Keratinocyte (primary cell): ENCODE data around the gene CACNA1F. TPM values are rescaled to one million over a fixed set of nuclear protein-coding genes. Genes with fewer than 3 reads are reported as not detected.

Experiments used
- DNase-seq: peaks from one replicate; pipeline ENCODE4 v3.0.0-alpha.2; 2011; ENCODE audit warnings: low read depth, missing footprints, low spot score
- FAIRE-seq: peaks from 2 replicates; lab custom pipeline; 2011; peaks lifted over from hg19 to GRCh38; lab: Jason Lieb, UNC
- H2AFZ ChIP-seq: 2 replicates; pipeline ENCODE4 v1.6.0; 2012; ENCODE audit warnings: low read length, control low read depth, inconsistent platforms; ENCODE audit not compliant: control insufficient read depth
- H3K27ac ChIP-seq: 2 replicates; pipeline ENCODE4 v1.5.1; 2011; ENCODE audit warnings: low read length; ENCODE audit not compliant: control insufficient read depth, insufficient read depth
- H3K27me3 ChIP-seq: 3 replicates; pipeline ENCODE4 v1.6.0; 2011; ENCODE audit warnings: low read length; ENCODE audit not compliant: control insufficient read depth, insufficient read depth; ENCODE audit errors: extremely low read depth
- H3K36me3 ChIP-seq, 2 experiments: 2 replicates in 1 of 2; 3 replicates in 1 of 2; pipeline ENCODE4 v1.5.1; 2011; ENCODE audit warnings: low read length in 2 of 2, mild to moderate bottlenecking in 1 of 2; ENCODE audit not compliant: control insufficient read depth in 2 of 2, insufficient read depth in 2 of 2; ENCODE audit errors: extremely low read depth in 1 of 2
- H3K4me1 ChIP-seq: 3 replicates; pipeline ENCODE4 v1.5.1; 2011; ENCODE audit warnings: low read length; ENCODE audit not compliant: control insufficient read depth, insufficient read depth; ENCODE audit errors: extremely low read depth
- H3K4me2 ChIP-seq: 3 replicates; pipeline ENCODE4 v1.6.0; 2011; ENCODE audit warnings: low read depth, low read length; ENCODE audit not compliant: control insufficient read depth, insufficient read depth; ENCODE audit errors: extremely low read depth
- H3K4me3 ChIP-seq, 3 experiments: fragments of 200-600 bp in 1 of 3; sonication (generic) in 1 of 3; 2 replicates in 2 of 3; 3 replicates in 1 of 3; pipeline ENCODE4 v1.5.1; 2011 to 2016; ENCODE audit warnings: low read length in 3 of 3, mild to moderate bottlenecking in 3 of 3, control low read depth in 2 of 3, inconsistent platforms in 1 of 3, low read depth in 1 of 3, mixed read lengths in 1 of 3, mixed run types in 1 of 3, moderate library complexity in 1 of 3; ENCODE audit not compliant: control insufficient read depth in 2 of 3, insufficient read depth in 2 of 3; ENCODE audit errors: extremely low read depth in 1 of 3
- H3K79me2 ChIP-seq: 2 replicates; pipeline ENCODE4 v1.6.0; 2012; ENCODE audit warnings: low read length; ENCODE audit not compliant: control insufficient read depth, insufficient read depth
- H3K9ac ChIP-seq: 3 replicates; pipeline ENCODE4 v1.6.0; 2011; ENCODE audit warnings: low read length; ENCODE audit not compliant: control insufficient read depth, insufficient read depth; ENCODE audit errors: extremely low read depth
- H3K9me1 ChIP-seq: 3 replicates; pipeline ENCODE4 v1.6.0; 2011; ENCODE audit warnings: low read length; ENCODE audit not compliant: control insufficient read depth, insufficient read depth; ENCODE audit errors: extremely low read depth
- H3K9me3 ChIP-seq: 2 replicates; pipeline ENCODE4 v1.5.1; 2012; ENCODE audit warnings: low read depth, low read length; ENCODE audit not compliant: control insufficient read depth
- H4K20me1 ChIP-seq: 3 replicates; pipeline ENCODE4 v1.6.0; 2011; ENCODE audit warnings: low read length; ENCODE audit not compliant: control insufficient read depth, insufficient read depth; ENCODE audit errors: extremely low read depth
- EZH2 ChIP-seq: IDR thresholded peaks from one replicate; pipeline ENCODE4 v1.6.1; 2012; ENCODE audit warnings: inconsistent platforms, mild to moderate bottlenecking, low read length, moderate library complexity
- dilution Hi-C: fragments of 300-500 bp; cut with MboI; formaldehyde crosslinking; loops from one replicate; pipeline ENCODE4 v1.7.0; 2020; ENCODE audit warnings: low sequenced_read_pairs; ENCODE audit not compliant: extremely low pct_ligation_motif_present
- polyA plus RNA-seq, 5 experiments: library from polyadenylated mRNA; depleted of rRNA in 3 of 5; stranded (reverse) in 3 of 5; stranded (forward) in 1 of 5; unstranded in 1 of 5; fragments of >200 nt; gene quantifications; 1 replicate in 1 of 5; 2 replicates in 3 of 5; 3 replicates in 1 of 5; pipeline versions ENCODE4 v1.2.1 to v1.2.3, GENCODE V29; 2011 to 2012; ENCODE audit warnings: missing spikeins in 2 of 5, low read depth in 1 of 5, low replicate concordance in 1 of 5
- TF ChIP-seq, protein P1 (sequence below), 3 experiments: IDR thresholded peaks in 1 of 3; conservative IDR thresholded peaks in 1 of 3; optimal IDR thresholded peaks in 1 of 3; 2 replicates in 2 of 3; 3 replicates in 1 of 3; pipeline versions ENCODE3 to v1.5.1; 2011; ENCODE audit warnings: low read length in 3 of 3, mild to moderate bottlenecking in 3 of 3, moderate library complexity in 2 of 3, control low read depth in 1 of 3, inconsistent platforms in 1 of 3; ENCODE audit not compliant: insufficient read depth in 2 of 3; ENCODE audit errors: extremely low read depth in 1 of 3

The CACNA1F gene
- polyA plus RNA-seq, 1 donor (not counting 4 experiments of a cell fraction or from before 2014, with no cell fraction given): not detected

DNA sequence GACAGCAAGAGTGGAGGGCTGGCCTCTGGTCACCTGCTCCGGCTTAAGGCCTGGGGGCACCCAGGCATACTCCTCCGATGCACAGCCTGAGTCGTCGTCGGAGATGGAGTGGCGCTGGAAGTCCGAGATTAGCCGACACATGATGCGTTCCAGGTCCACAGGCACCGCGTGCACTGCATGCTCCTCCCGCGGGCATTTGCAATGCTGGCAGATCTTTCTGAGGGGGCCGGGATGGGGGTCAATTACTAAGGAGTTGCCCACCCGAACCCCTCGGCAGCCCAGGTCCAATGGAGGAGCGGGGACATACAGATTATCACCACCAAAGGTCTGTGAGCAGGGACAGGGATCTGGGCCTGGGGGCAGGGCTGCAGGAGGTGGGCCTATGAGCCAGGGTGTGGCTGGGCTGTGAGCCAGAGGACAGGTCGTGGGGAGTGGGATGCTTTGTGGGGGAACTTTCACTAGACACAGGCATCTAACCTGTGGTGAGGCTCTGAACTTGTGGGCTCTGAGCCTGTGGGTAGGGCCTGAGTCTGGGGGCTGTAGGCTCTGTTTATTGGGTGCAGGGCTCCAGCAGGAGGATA is 49.3 kb downstream of the CACNA1F start:
- H3K27ac ChIP-seq: peak overlapping the region; percentile 31
- H2AFZ ChIP-seq: no peak overlapping the region
- no peaks in the 10 kb centered on the region for H4K20me1 ChIP-seq
- H3K4me3 ChIP-seq: peak overlapping the region; percentile 15 to 40 (median 20)
- H3K27me3 ChIP-seq: no peaks in the 10 kb centered on the region
- H3K9me3 ChIP-seq: no peaks in the 10 kb centered on the region
- H3K36me3 ChIP-seq: peaks cover 4 to 6% of the 10 kb centered on the region in 2 experiments
- no peak for FAIRE-seq
- DNase-seq: no peak
- peaks cover 17% of the 10 kb centered on the region for H3K4me1 ChIP-seq
- H3K79me2 ChIP-seq: peaks cover 13% of the 10 kb centered on the region
- peak overlapping the region; percentile 69 for H3K4me2 ChIP-seq
- H3K9ac ChIP-seq: peak overlapping the region; percentile 52
- TF ChIP-seq, protein P1, sequence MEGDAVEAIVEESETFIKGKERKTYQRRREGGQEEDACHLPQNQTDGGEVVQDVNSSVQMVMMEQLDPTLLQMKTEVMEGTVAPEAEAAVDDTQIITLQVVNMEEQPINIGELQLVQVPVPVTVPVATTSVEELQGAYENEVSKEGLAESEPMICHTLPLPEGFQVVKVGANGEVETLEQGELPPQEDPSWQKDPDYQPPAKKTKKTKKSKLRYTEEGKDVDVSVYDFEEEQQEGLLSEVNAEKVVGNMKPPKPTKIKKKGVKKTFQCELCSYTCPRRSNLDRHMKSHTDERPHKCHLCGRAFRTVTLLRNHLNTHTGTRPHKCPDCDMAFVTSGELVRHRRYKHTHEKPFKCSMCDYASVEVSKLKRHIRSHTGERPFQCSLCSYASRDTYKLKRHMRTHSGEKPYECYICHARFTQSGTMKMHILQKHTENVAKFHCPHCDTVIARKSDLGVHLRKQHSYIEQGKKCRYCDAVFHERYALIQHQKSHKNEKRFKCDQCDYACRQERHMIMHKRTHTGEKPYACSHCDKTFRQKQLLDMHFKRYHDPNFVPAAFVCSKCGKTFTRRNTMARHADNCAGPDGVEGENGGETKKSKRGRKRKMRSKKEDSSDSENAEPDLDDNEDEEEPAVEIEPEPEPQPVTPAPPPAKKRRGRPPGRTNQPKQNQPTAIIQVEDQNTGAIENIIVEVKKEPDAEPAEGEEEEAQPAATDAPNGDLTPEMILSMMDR (optimal IDR thresholded peaks at IDR 0.05 in 1 of 3, IDR thresholded peaks at IDR 0.05 in 1 of 3, conservative IDR thresholded peaks at IDR 0.05 in 1 of 3; ENCODE audit: extremely low read depth in 1 of 3, insufficient read depth in 2 of 3, low read length in 3 of 3): no peak
- TF ChIP-seq EZH2: no peak
- H3K9me1 ChIP-seq: no peaks in the 10 kb centered on the region
- dilution Hi-C loops: no loop called here

DNA sequence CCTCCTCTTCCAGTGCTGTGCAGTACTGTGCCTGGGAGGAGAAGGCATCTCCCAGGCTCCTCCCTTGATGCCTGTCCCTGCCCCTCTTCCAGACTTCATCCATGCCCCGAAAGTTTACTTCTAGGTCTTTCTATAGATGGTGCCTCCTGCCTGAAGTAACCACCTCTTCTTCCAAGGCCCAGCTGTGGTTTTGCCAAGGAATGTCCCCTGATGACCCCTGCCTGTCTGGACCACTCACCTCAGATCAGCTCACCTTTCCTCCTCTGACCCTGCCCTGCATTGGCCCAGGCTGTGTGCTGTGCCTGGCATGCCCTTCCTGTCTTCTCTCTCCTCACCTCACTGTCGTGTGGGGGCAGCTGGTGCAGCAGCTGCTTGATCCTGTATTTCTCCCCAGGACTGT is 53.8 kb downstream of the CACNA1F start:
- no peaks in the 10 kb centered on the region for H4K20me1 ChIP-seq
- no peak overlapping the region for H2AFZ ChIP-seq
- H3K9me1 ChIP-seq: no peaks in the 10 kb centered on the region
- H3K36me3 ChIP-seq: peaks cover 4 to 6% of the 10 kb centered on the region in 2 experiments
- no peaks in the 10 kb centered on the region for H3K27me3 ChIP-seq
- H3K79me2 ChIP-seq: peaks cover 13% of the 10 kb centered on the region
- FAIRE-seq (no peak), DNase-seq (no peak)
- H3K27ac ChIP-seq: no peak overlapping the region
- H3K9me3 ChIP-seq: no peaks in the 10 kb centered on the region
- TF ChIP-seq, protein P1 (optimal IDR thresholded peaks at IDR 0.05 in 1 of 3, IDR thresholded peaks at IDR 0.05 in 1 of 3, conservative IDR thresholded peaks at IDR 0.05 in 1 of 3; ENCODE audit: extremely low read depth in 1 of 3, insufficient read depth in 2 of 3, low read length in 3 of 3): no peak
- TF ChIP-seq EZH2: no peak
- H3K4me1 ChIP-seq: peaks cover 30% of the 10 kb centered on the region
- H3K4me3 ChIP-seq: no peak overlapping the region
- dilution Hi-C loops: no loop called here
- no peak overlapping the region for H3K9ac ChIP-seq
- H3K4me2 ChIP-seq: no peak overlapping the region
